CD4-positive, alpha-beta T cell treated with Interleukin-17A for 4 hours (primary cell): Measurements from ENCODE around the gene SORD.
"Not testable (repeated sequence)": the region's sequence is repeated elsewhere in the genome, so short reads cannot be mapped to it uniquely, and the experiment has no call there.

Experiments
- DNase-seq: peaks from one replicate; pipeline ENCODE4 v3.0.0-alpha.2; 2020; ENCODE audit warnings: mixed read lengths

SORD gene

DNA sequence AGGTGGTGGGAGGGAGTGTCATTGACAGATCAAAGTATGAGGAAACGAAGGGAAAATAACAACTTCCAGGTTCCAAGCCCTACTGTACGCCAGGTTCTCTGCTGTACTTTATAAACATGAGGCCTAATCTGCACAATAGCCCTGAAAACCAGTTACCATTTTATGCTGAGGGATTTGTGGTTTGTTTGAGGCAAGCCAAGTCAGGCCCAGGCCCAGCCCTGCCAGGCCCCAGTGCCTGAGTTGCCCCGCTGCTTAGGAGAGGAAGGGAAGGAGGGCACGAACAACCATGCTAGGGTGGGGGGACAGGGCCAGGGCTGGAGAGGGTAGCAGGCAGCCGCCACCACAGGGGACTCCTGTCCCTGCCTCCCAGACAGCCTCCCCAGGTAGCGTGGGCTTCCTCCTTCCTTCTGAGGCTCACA, 47.0 kb downstream of the SORD start:
- DNase-seq, result not testable (repeated sequence)

DNA sequence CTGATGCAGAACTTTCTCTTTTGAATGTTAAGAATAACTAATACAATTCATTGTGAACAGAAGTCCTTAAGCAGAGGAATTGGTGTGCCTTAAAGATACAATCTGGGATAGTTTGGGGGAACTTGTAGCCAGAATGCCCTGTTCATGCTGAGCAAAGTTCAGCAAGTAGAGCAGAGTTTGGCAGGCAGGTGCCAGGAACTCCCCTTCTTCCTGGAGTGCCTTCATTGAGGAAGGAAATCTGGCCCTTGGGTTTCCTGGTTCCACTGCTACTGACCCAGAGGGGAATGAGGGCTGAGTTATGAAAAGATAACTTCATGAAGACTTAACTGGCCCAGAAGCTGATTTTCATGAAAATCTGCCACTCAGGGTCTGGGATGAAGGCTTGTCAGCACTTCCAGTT, 50.6 kb downstream of the SORD start:
- DNase-seq, result not testable (repeated sequence)

DNA sequence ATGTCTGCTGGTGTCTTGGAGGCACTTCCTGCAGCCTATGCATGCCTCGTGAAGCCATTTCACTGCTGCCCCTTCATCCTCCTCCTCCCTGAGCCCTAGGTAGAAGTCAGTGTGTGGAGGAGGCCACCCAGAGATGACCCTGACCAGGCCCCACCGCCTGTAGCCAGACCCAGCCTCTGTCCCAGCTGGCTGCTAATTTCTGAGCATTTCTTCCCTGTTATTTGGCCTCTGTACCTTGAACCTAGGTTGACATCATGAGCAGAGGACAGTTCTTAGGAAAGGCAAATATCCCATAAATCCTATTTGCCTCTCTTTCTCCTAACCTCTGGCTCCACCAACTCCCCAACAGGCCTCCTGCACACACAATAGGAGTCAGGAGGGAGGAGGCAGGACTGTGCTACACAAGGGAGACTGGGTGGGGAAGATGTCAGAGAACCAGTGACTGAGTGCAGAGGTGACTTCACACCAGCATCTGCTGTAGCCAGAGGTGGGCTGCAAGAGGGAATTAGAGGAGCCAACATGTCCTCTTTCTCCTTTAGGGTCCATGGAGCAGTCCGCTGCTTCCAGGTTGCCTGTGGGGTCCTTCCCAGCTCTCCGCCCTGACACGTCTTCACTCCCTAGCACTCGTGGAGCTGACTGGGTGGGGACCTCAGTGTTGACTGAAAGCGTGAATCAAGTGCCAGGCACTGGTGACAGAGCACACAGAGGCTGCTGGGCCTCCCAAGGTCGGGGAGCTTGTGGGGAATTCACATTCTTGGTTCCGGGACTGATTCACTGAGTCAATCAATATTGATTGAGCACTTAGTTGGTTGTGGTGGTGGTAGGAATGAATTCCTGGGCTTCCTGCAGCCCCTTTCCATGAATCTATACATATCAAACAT, 52.7 kb downstream of the SORD start:
- not testable (repeated sequence) for DNase-seq

DNA sequence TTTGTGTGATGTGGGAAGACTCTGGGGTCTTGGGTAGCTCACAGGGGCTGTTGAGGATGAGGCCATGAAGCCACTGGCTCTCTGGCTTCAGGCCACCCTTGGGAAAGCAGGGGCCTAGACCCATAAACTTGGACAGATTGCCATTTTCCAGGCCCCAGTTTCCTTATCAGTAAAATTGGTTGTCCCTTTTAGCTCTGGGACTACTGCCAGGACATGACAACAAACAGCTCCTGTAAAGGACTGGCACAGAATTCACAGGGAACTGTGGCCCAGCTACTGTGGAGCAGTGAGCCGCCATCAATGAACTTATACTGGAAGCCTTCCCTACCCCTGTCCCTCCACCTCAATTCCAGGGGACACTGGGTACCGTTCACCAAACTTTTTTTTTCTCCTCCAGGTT, 54.4 kb downstream of the SORD start:
- not testable (repeated sequence) for DNase-seq

DNA sequence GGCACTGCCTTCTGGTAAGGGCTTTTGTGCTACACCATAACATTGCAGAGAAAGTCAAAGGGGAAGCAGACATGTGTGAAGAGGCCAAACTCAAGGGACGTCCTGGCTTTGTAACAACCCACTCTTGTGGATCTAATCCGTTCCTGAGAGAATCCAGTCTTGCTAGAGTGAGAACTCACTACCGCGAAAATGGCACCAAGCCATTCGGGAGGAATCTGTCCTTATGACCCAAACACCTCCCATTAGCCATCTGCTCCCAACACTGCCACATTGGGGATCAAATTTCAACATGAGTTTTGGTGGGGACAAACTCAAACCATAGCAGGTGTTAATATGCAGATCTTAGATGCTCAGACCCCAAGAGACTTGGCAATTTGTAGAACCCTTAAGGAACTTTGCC, 56.2 kb downstream of the SORD start:
- not testable (repeated sequence) for DNase-seq

DNA sequence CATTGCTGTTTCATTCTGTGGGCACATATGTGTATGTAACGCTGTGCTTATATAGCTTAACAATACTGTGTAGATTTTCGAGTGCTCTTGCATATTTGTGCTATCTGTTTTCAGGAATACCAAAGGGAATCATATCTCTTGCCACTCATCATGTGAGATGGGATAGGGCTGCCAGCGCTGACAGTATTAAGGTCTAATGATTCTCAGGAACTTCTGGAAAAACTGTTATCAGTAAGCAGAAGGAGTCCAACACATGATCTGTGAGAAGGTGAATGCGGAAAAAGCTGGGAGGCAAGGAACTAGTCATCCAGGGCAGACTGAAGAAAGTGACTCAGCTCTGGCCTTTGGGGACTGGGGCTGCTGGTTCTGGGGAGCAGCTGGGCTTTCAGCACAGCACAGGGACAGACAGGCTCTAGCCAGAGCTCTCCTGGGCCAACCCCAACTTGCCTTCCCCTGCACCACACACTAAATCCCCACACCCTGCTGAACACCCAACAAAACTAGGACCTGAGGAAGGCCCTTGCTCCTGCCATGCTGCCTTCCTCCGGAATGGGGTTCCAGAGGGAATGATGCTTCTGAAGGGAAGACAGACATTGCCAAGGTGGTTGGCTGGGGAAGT, 56.7 kb downstream of the SORD start:
- DNase-seq, result not testable (repeated sequence)

DNA sequence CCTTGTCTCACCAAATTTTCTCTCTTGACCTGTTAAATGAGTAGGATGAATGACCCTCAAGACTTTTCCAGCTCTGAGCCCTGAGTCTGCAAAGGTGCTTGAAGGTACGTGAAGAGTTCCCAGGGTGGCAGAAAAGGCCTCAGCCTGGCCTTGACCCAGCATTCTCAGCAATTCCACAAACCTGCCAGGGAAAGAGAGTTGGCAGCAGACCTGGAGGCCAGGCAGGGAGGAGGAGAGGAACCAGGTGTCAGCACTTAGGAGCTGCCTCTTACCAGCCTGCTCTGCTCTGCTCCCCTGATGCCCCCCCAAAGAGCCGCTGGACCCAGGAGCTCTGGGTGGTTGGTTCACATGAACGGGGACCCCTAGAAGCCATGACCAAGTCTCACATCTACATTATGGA, 57.6 kb downstream of the SORD start:
- DNase-seq, result not testable (repeated sequence)

DNA sequence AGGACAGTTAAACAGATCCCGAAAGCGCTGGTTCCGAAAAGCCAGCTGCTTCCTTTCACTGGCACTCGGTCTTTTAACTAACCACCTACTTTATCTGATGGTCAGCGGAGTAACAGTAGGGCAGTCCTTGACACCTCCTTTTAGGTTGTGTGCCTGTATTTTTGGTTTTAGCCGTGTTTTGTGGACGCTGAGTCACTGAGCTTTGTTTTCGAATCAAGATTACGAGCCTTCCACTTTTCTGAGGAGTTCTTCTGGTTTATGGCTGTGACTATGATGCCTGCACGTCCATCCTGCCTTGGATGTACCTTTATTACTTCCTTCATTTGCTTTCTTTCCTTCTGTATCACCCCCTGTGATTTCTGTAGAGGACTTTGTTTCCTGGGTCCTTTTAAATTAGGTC, 59.4 kb downstream of the SORD start:
- not testable (repeated sequence) for DNase-seq

DNA sequence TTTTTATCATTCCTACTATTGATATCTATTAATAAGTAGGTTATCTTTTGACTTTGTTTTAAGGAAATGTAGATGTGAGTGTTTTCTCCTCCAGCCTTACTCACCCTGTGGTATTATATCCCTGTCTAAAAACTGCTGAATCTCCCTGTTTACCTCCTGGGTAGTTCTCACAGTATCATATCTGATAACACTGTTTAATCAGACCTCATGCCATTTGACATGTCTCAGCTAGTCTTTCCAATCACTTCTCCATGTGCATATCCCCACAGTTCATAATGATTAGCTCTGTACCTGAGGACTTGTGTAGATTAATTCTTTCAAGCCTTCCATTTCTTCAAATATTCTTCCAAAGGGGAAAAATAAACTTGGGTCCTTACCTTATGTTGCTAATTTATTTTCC, 60.2 kb downstream of the SORD start:
- no peak for DNase-seq

DNA sequence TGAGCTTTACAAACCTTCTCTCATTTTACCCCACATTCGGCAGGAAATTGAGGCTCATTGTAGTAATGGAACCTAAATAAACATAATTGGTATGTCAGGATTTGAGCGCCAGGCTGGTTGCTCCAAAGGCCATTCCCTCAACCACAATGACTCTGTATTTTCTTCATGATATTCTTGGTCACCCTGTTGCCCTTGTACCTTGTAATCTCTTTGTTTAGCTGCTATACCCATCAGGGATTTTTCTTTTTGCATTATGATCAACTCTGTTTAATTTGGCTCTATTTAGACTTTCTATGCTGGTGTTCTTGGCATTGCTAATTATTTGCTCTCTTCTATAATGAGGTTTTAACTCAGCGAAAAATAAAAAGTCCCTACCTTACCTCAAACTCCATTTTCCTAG, 61.2 kb downstream of the SORD start:
- no peak for DNase-seq

DNA sequence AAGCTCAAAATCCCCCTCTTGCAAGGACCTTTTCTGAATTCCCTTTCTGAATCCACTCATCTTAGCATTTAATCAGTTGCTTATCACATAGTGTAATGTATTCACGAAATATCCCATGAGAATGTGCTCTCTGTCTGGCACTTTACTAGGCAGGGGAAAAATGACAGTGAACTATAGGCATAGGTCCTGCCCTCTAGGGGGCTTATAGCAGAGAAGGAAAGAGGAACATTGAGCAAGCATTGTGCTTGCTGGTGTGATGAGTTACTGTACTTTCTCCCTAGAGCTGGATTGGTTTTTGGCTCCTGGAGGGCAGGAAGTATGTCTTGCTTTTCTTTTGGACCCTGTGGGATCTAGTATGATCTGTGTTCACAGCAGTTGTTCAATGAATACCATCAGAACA, 64.5 kb downstream of the SORD start:
- no peak for DNase-seq

DNA sequence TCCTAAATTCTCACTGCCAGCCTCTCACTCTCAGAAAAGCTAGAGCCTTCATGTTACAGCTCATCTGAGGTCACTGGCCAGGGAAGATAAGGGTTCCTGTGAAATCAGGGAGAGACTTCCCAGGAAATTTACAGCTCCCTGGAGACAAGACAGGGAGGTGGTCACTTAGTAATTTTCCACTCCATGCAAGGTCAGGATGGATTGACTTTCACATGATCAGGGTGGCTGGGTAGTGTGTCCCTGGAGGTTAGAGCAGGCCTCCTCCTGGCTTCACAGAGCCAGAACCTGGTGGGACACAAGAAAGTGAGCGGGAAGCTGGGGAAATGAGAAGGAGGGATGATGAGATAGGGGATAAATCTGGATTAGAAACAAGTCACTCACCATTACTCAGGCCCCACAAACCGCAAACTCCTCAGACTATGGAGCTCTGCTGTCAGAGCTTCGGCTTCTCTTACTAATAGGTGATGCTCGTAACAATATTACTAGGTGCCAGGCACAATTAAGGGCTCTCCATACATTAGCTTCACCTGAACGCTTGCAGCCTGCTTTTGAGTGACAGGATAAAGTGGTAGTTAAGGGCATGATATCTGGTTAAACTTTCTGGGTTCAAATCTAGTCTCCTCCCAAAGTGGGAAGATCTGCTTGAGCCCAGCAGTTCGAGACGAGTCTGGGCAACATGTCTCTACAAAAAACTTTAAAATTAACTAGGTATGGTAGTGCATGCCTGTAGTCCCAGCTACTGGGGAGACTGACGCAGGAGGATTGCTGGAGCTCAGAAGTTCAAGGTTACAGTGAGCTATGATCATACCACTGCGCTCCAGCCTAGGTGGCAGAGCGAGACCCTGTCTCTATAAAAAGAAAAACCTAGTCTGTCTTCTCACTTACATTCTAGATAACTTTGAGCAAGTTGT, 66.1 kb downstream of the SORD start:
- no peak for DNase-seq

DNA sequence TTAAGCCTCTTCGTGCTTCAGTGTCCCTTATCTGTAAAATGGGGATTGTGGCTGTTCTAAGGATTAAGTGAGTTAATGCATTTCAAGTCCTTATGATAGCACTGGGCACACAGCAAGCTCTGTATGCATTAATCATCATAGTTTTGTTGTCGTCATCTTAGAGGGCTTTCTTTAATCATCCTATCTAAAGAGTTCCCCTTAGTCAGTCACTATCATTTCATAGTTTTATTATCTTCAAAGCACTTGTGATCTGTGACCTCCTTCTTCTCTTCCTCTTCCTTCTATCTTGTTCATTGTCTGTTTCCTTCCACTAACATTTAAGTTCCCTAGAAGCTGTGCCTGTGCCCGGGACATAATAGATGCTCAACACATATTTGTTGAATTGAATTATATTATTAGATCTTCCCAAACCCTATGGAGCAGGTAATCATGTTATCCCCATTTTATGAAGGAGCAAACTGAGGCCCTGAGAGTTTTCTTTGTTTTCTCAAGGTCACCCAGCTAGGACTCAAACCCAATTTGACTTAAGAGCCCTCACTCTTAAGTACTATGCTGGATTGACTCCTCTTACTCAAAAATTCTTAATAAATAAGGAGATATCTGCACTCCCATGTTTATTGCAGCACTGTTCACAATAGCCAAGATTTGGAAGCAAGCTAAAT, 66.8 kb downstream of the SORD start:
- no peak for DNase-seq

DNA sequence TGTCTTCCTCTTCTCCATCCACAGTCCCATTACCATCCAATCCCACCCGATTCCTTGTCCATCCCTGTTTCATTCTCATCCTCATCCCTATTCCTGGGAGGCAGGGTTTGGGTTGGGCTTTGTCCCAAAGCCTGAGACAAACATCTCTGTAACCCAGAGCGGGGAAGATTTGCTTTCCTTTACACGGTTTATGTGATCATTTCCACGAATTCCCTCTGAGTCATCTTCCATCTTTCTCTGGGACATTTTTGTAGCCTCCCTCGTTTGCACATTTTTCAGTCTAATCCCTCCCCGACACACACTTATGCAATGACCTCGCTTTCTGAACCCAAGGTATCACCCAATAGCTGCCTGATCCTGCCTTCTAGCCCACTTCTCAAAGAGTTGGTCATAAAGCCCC, 68.2 kb downstream of the SORD start:
- DNase-seq, result no peak

DNA sequence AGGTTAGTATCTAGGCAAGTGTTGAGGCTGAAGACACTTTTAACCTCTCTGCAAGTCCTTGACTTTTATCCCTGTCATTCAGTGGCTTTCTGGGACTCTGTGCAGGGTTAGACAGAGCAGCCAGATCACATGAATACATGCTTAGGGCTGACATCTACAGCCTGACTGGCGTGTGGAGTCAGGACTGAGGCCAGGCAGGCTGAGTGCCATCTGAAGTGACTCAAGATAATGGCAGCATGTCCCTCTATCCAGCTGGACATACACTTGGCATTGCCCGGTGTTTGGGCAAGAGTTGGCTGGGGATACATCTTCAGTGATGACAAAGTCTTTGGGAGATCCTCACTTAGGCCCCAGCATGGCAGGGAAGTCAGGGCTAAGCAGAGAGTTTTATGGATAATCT, 68.6 kb downstream of the SORD start:
- DNase-seq, result no peak

DNA sequence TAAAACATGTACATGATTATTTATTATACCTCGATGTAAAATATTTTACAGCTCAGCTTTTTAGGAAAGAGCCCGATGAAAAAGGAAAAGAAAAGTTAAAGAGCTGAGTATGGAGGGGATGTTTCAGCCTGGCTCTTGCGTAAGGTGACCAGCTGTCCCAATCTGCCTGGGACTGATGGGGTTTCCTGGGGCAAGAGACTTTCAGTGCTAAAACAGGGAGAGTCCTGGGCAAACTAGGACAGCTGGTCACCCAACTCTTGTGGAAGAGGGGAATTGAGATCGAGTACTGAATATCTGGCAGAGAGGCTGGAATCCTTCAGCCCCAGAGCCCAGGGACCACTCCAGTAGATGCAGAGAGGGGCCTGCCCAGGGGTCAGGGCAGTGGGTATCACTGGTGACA, 70.0 kb downstream of the SORD start:
- DNase-seq, result no peak

DNA sequence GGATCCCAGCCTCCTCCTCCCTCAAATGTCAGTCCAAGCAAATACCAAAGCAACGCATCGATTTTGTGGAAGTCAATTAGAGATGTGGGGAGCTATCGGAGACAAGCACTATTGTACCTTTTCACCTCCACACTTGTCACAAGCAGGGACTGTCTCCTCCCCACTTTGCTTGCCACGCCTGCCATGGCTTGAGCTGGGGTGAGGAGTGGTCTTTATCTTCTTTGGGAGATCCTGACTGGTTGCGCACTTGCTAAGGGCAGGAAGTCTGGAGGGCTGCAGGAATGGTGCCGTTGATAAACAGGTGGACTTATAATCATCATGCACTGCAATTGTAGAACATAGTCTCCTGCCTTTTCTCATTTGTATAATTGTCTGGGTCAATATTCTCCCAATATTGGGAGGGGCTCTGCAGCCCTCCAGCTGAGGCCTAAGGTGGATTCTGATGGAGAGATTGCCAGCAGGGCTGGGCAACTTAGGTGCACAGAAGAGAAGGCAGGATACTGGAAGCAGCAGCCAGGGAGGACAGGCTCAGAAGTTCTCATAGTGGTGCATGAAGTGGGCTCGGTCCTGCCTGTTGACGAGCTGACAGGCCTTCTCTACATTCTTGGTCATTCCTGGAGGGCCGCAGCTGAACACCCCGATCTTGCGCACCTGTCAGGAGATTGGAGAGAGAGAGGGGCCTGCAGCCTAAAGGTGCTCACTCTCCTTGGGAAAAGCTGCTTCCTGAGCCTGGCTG, 70.8 kb downstream of the SORD start:
- no peak for DNase-seq

DNA sequence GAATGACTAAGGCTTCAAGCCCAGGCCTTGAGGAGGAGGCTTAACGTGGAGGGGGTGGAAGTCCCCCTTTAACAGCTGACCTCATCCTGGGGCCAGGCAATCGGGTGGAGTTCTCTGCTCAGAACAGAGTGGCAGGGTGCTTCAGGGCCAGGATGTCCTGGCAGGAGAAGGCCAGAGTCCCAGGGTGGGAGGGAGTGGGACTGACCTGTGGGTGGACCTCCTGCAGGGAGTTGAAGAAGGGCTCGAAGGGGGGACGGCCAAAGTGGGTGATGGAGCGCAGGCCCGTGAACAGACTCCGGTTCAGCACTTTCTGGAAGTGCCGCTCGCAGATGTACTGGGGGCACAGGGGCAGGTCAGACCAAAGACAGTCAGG, 71.3 kb downstream of the SORD start:
- DNase-seq, result no peak

DNA sequence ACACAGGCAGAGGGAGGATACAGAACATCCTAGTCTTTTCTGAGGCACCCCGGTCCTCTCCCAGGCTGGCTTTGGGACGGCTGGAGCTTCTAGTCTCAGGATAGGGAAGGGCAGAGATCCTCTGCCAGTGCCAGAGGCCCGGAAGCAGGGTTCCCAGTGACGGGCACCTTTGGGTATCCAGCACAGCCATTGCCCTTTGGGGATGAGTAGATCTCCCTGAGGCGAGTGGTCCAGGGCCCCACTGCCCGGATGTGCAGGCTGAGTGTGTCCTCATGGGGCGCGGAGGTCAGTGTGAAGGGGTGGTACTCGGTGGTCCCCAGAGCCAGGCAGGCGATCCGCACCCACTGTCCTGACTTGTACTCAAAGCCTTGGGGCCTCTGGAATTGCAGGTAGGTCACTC, 72.7 kb downstream of the SORD start:
- DNase-seq, result no peak

DNA sequence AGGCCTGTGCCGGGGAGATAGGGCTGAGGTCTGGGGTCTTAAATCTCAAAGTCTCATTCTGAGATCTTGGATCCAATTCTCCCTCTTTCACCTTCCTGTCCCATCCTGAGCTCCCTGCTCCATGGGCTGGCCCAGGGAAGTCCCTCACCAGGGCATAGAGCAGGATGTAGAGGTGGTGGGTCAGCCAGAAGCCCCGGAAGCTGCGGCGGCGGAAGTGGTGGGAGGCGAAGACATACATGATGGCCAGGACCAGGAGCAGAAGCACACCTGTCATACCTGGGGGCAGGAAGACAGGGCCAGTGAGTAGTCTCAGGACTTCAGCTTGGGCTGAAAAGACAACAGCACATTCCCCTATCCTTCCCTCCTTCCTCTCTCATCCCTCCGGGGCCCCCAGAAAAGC, 74.5 kb downstream of the SORD start:
- no peak for DNase-seq

DNA sequence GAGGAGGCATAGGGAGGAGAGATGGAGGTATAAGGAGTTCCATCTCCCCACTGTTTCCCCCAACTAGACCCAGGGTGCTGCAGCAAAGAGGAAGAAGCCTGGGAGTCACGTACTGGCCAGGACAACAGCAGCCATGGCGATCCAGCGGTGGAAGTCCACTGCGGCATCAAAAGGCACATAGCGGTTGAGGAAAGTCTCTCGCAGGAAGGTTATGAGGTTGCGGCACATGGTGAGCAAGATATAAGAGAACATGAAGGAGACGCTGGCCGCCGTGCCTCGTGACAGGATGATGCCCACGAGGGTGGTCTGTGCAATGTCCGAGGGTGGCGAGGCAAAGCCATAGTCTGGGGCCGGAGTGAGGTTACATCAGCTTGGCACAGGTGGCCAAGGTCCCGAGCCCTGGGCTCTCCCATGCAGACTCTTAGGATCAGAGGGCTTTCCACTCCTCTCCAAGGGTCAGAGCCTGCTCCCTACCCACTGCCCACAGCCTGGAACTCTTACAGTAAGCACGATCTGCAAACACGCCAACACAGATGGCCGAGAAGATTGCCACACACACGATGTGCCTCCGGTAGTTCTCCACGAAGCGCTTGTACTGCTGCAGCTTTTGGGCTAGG, 76.7 kb downstream of the SORD start:
- no peak for DNase-seq
